CD4-positive, alpha-beta T cell treated with Interleukin-15 for 4 hours (primary cell): ENCODE data around the gene ZFP92.

ENCODE experiments used
- DNase-seq: peaks from one replicate; pipeline ENCODE4 v3.0.0-alpha.2; 2020; ENCODE audit warnings: low spot score

Gene ZFP92

DNA sequence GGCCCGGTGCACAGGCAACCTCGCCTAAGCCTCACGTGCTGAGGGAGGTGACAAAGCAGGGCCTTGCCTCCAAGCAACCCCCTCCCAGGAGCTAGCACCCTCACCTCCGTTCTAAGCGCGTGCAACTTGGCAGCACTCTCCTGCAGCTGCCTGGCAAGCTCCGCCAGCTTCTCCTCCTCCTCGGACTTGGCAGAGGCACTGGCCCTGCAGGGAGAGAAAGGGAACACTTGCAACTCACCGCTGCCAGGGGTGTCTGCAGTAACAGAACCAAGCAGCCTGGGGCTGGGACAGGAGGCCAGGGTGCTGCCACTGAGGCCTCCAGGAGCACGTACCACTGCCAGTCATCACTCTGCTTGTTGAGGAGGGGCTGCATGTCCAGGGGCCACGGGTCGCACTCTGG is 44.9 kb downstream of the ZFP92 start:
- DNase-seq = no peak

DNA sequence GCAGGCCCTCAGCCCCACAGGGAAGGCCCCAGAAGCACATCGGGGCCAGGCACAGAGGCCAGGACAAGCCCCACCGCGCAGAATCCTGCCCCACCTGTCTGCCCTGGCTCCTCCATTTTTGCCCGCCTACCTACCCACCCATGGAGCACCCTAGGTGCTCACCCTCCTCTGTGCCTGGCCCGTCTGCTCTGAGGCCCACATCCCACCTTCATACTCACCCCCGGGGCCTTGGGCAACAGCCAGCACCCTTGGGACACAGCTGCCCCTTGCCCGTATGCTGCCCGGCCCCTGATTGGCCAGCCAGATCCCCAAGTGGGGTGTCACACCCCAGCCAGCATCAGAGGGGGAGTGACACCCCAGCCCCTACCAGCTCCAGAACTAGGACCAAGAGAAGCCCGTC is 45.4 kb downstream of the ZFP92 start:
- no peak for DNase-seq

DNA sequence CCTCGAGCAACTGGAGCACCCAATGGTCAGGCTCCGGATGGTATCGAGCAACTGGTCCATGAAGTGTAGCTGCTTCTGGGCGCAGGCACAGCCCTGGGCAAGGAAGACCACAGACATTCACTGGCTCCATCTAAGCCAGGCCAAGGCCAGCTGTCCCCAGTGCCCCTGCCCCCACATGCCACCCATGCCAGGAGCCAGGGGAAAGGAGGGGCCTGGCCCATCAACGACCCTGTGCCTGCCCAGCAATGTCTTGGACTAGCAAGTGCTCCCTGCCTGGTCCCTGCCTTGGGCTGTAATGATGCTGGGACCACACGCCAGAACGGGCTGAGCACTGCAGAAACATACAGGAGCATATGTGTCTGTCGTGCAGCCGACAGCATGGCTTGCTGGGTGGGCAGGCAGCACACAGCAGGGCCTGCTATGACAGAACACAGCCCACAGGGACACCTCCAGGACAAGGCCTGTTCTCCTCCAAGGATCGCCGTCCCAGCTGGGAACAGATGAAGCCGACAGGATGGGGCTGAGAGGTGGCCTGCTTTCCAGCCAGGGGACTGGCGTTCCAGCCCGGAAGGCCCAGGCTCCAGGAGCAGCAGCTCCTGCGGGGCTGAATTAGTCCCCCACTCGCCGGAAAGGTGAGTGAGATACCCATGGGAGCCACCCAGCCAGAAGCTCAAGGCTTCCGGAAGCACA is 46.0 kb downstream of the ZFP92 start:
- DNase-seq = no peak

DNA sequence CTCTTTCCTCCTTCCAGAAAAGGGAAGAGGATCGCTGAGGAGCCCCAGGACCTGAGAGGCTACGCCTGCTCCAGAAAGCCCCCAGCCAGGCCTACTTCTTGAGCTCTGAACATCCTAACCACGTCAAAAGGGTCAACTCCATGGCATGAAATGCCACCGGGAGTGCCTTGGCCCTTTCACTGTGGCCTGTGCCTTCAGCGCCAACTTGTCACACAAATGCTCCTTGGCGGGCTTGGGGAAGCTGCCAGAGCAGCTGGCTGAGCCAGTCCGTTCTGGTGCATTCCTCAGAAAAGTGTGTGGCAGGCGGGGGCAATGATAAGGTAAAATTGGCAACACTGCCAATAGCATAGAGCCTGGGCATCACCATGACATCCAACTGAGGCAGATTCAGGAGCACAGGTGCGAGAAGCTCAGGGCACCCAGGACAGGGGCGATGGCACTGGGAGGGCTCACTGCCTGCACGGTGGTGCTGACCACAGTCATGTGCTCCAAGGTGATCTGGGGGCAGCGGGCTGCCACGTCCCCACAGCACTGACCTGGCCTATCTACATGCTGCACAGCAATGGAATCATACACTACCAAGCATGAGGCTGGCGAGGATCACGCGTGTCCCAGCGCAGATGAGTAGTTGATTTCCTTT is 46.7 kb downstream of the ZFP92 start:
- no peak for DNase-seq

DNA sequence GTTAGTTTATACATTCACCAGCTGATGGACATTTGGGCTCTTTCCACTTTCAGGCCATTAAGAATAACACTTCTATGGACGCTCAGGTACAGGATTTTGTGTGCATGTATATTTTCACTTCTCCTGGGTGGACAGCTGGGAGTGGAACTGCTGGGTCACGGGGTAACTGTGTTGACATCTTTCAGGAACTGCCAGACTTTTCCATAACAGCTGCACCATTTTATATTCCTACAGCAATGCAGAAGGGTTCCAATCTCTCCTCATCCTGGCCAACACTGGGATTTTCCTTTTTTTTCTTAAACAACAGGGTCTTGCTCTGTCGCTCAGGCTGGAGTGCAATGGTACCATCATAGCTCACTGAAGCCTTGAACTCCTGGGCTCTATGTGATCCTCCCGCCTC is 47.2 kb downstream of the ZFP92 start:
- DNase-seq = no peak

DNA sequence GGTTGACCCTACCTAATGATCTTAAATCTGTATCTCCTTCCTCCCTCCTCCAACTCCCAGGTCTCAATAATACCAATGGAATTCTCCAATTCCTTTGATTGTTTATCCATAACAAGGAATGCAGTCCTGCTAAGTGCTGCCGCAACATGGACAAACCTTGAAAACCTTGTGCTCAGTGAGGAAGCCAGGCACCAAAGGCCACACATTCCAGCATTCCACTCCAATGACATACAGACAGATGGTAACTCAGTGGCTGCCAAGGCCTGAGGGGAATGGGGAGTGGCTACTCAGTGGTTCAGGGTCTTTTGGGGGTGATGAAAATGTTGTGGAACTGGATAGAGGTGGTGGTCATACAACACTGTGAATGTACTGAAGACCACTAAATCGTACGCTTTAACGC is 48.7 kb downstream of the ZFP92 start:
- DNase-seq = no peak

DNA sequence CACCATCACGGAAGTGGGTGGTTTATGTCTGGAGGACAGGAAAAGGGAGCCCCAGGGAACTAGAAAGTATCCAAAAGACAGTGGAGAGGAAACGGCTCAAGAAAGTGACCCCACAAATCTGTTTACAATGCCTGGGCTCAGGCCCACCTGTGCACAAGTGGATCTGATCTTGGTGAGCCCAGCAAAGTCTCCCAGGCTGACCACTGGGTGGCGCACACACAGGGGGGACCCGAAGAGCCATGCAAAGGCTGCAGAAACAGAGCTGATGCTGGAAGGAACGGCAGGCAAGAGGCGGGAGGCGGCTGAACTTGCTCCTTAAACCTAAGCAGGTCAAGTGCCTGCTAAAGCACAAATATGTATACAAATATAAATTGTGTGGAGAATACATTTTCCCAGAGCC is 49.6 kb downstream of the ZFP92 start:
- DNase-seq = peak; percentile 33
